ENCODE data around the gene CCDC144A.
"Not testable (repeated sequence)": the region's sequence is repeated elsewhere in the genome, so short reads cannot be mapped to it uniquely, and the experiment has no call there.

CCDC144A gene

DNA sequence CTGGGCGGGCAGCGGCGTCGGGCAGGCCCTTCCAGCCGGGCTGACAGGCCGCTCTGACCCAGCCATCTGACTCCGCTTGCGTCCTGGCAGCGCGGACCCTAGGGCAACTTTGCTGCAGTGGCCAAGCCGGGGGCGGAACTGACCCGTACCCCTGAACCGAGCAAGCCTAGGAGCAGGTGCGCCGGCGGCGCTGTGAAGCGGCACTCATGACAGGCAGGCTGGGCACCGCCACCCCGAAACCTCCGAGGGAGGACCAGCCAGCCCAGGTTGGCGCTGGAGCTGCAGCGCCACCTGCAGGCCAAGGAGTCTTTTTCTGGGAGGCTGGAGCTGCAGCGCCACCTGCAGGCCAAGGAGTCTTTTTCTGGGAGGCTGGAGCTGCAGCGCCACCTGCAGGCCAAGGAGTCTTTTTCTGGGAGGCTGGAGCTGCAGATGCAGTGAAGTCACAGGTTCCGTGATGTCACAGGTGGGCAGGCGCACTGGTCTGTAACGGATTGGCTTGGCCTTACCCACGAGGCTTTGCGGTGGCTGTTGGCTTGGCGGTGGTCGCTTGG, at the start of gene CCDC144A:
CCDC144A (plus strand) TSS at position 511 of the 551 bp plus-strand sequence. CDS start 160 bp downstream, outside the sequence.
- DNase-seq (ENCODE audit: low spot score), result not testable (repeated sequence)

DNA sequence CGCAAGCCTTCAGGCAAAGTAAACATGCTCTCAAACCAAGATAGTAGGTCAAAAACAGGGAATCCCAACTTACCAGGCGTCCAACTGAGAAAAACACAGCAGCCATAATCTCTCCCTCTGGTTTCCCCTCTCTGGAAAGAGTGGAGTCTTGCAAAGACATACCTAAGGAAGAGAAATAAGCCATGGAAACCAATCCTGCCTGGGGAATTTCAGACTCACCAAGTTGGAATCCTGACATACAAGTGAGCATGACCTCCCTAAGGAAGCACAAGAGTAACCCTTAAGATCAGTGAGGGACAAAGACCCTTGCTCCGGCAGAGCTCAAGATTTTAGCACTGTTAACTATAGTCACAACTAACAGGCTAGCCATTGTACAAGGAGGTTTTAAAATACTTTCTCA, 40.5 kb upstream of the CCDC144A start:
- no peak for DNase-seq (ENCODE audit: low spot score)

DNA sequence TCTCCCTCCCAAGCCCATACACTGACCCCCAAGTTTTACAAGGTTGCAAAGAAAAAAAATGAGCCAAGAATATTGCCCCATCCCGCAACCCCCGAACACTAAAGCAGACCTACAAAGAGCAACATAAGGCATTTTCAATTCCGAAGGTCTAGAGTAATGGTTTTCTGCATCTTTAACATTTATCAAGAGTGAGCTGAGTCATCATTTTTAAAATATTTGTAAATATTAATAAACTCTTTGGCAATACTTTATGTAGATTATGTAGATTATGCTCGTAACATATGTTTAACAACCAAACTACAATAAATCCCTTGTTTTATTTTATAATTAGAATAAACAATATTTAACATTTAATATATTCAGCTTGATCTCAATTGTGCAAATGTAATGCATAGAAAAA, 37.8 kb upstream of the CCDC144A start:
- no peak for DNase-seq (ENCODE audit: low spot score)

GRCh38 chr17:16652847-16653366, 37.1 kb upstream of the CCDC144A start:
- peak; percentile 18 for DNase-seq (ENCODE audit: low spot score)

- DNase-seq (ENCODE audit: low spot score), result peak; percentile 90
Measured at GRCh38 chr17:16653367-16654041, 36.5 kb upstream of the CCDC144A start, which contains the start of gene ZNF624. TSS of gene ZNF624 (minus strand) at chr17:16653850.

DNA sequence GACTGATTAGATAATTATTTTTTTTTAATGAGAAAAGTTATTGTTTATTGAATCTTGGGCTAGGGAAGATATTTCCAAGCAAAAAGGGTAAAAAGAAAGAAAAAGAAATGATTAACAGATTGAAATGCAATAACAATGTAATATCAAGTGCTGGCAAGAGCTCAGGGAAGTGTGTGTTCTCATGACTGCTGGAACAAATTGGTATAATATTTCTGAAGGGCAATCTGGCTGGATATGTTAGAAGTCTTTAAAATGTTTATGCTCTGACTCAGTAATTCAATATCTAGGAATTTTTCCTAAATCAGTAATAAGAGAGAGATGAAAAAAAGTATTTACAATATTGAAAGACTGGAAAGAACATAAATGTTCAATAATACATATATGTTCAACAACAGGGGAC, 28.8 kb upstream of the CCDC144A start:
- no peak for DNase-seq (ENCODE audit: low spot score)

- DNase-seq (ENCODE audit: low spot score), result no peak
Measured at GRCh38 chr17:16662936-16663335, 27.1 kb upstream of the CCDC144A start.

GRCh38 chr17:16666553-16666906, 23.5 kb upstream of the CCDC144A start:
- DNase-seq (ENCODE audit: low spot score), result not testable (repeated sequence)

DNA sequence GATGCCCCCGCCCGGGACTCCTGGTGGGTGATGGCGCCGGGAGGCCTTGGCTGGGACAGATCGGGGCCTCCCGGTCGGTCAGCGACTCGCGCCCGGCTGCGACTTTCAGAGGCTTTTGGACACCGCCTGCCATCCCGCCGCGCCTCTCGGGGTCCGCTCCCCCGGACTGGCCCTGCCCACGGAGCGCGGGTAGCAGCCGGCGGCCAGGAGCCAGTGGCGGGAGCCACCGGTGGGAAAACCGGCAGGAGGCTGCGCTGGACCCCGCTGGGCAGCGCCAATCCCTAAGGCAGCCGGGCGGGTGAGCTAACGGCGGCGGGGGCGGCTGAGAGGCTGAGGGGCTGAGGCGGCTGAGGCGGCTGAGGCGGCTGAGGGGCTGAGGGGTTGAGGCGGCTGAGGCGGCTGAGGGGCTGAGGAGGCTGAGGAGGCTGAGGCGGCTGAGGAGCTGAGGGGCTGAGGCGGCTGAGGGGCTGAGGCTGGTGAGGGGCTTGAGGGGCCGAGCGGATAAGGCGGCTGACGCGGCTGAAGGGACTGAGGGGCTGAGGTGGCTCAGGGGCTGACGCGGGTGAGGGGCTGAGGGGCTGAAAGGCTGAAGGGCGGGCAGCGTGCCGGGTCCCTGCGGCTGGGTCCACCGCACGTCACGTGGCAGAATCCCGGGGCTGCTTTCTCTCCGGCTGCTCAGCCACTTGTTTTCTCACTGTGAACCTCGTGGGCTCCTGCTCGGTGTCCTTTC, 23.0 kb upstream of the CCDC144A start:
- peak; percentile 51 for DNase-seq (ENCODE audit: low spot score)

- DNase-seq (ENCODE audit: low spot score), result no peak
Measured at GRCh38 chr17:16676676-16677268, 13.3 kb upstream of the CCDC144A start.

GRCh38 chr17:16683290-16684138, 6.5 kb upstream of the CCDC144A start:
- DNase-seq (ENCODE audit: low spot score), result peak; percentile 5

- not testable (repeated sequence) for DNase-seq (ENCODE audit: low spot score)
Measured at GRCh38 chr17:16686019-16686418, 4.0 kb upstream of the CCDC144A start.

GRCh38 chr17:16687151-16687550, 2.9 kb upstream of the CCDC144A start:
- not testable (repeated sequence) for DNase-seq (ENCODE audit: low spot score)

DNA sequence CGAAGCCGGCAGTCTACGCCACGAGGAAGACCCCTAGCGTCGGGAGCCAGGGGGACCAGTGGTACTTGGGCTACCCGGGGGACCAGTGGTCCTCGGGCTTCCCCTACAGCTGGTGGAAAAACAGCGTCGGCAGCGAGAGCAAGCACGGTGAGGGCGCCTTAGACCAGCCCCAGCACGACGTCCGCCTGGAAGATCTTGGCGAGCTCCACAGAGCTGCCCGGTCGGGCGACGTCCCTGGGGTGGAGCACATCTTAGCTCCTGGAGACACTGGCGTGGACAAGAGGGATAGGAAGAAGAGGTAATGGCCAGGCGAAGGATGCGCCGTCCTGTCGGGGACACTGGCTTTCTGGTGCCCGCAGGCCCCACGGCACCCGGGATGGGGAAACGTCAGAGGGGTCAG, 406 bp downstream of the CCDC144A start:
- not testable (repeated sequence) for DNase-seq (ENCODE audit: low spot score)

GRCh38 chr17:16697603-16698002, 7.6 kb downstream of the CCDC144A start:
- DNase-seq (ENCODE audit: low spot score), result not testable (repeated sequence)

GRCh38 chr17:16745492-16746203, 55.6 kb downstream of the CCDC144A start:
- DNase-seq (ENCODE audit: low spot score), result not testable (repeated sequence)

DNA sequence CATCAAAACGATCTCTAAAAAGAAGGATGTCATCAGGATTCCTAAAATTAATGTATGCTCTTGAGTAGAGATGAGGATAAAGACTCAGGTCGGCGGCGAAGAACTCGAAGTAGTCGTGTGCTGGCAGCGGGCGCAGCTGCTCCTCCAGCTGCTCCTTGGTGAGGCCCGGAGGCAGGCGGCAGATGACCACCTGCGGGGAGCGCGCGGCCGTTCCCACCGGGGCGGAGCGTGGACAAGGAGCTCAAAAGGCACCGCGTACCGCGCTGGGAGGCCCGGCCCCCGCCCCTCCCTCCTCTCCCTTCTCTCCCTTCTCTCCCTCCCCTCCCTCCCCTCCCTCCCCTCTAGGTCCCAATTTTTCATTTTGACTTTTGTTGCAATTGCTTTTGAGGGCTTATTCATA, 56.5 kb downstream of the CCDC144A start:
- not testable (repeated sequence) for DNase-seq (ENCODE audit: low spot score)

- DNase-seq (ENCODE audit: low spot score), result not testable (repeated sequence)
Measured at GRCh38 chr17:16750515-16750914, 60.5 kb downstream of the CCDC144A start.

GRCh38 chr17:16751224-16751923, 61.3 kb downstream of the CCDC144A start:
- DNase-seq (ENCODE audit: low spot score), result peak; percentile 12

DNA sequence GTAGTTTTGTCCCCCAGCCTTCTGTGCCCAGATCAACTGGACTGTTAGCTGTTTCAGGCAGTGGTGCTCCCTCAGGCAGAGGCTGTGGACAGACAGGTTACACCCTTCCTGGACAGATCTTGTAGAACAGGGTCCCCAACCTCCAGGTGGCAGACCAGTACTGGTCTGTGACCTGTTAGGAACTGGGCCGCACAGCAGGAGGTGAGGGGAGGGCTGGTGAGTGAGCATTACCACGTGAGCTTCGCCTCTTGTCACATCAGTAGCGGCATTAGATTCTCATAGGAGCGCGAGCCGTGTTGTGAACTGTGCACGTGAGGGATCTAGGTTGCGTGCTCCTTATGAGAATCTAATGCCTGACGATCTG, 61.9 kb downstream of the CCDC144A start:
- not testable (repeated sequence) for DNase-seq (ENCODE audit: low spot score)

Data from globus pallidus (tissue), 1 donor.